GM23248 (cell line): Measurements from ENCODE around the gene UBE2R2. TPM values are rescaled to one million over a fixed set of nuclear protein-coding genes. Genes with fewer than 3 reads are reported as not detected.
"Not testable (repeated sequence)": the region's sequence is repeated elsewhere in the genome, so short reads cannot be mapped to it uniquely, and the experiment has no call there.

ENCODE experiments used
- DNase-seq: peaks from one replicate; pipeline ENCODE4 v3.0.0-alpha.2; 2015
- H2AFZ ChIP-seq: fragments of 200-600 bp; sonication (generic); 2 replicates; pipeline ENCODE4 v1.6.1; 2016; ENCODE audit warnings: antibody characterized with exemption
- H3F3A ChIP-seq: fragments of 200-600 bp; sonication (generic); 2 replicates; pipeline ENCODE4 v1.6.1; 2016; ENCODE audit warnings: mild to moderate bottlenecking, antibody characterized with exemption, mixed run types; ENCODE audit not compliant: insufficient read depth
- H3K27ac ChIP-seq: fragments of 200-600 bp; sonication (generic); 2 replicates; pipeline ENCODE4 v1.5.1; 2016; ENCODE audit warnings: mild to moderate bottlenecking
- H3K27me3 ChIP-seq: fragments of 200-600 bp; sonication (generic); replicated peaks from 2 replicates; pipeline ENCODE4 v1.6.1; 2016; ENCODE audit warnings: mild to moderate bottlenecking; ENCODE audit not compliant: insufficient read depth
- H3K36me3 ChIP-seq: fragments of 200-600 bp; sonication (generic); 2 replicates; pipeline ENCODE4 v1.6.1; 2016; ENCODE audit warnings: low read depth, mild to moderate bottlenecking
- H3K4me1 ChIP-seq: fragments of 200-600 bp; sonication (generic); 2 replicates; pipeline ENCODE4 v1.6.1; 2016; ENCODE audit warnings: mild to moderate bottlenecking; ENCODE audit not compliant: insufficient read depth
- H3K4me2 ChIP-seq: fragments of 200-600 bp; sonication (generic); one replicate; pipeline ENCODE4 v1.6.1; 2016; ENCODE audit warnings: mild to moderate bottlenecking; ENCODE audit not compliant: unreplicated experiment
- H3K4me3 ChIP-seq: fragments of 200-600 bp; sonication (generic); 2 replicates; pipeline ENCODE4 v1.5.1; 2016; ENCODE audit warnings: mild to moderate bottlenecking
- H3K79me2 ChIP-seq: fragments of 200-600 bp; sonication (generic); 2 replicates; pipeline ENCODE4 v1.6.1; 2016; ENCODE audit warnings: mild to moderate bottlenecking; ENCODE audit not compliant: insufficient read depth
- H3K9ac ChIP-seq: fragments of 200-600 bp; sonication (generic); 2 replicates; pipeline ENCODE4 v1.6.1; 2016; ENCODE audit warnings: mild to moderate bottlenecking
- H3K9me2 ChIP-seq: fragments of 200-600 bp; sonication (generic); 2 replicates; pipeline ENCODE4 v1.6.1; 2016; ENCODE audit warnings: mixed run types, mild to moderate bottlenecking, moderate library complexity; ENCODE audit not compliant: insufficient read depth
- H3K9me3 ChIP-seq: fragments of 200-600 bp; sonication (generic); one replicate; pipeline ENCODE4 v1.6.1; 2017; ENCODE audit warnings: low read depth
- H4K20me1 ChIP-seq: fragments of 200-600 bp; sonication (generic); 2 replicates; pipeline ENCODE4 v1.6.0; 2016; ENCODE audit not compliant: insufficient read depth
- EZH2 ChIP-seq: fragments of 200-600 bp; sonication (generic); IDR thresholded peaks from 2 replicates; pipeline ENCODE4 v1.6.1; 2018; ENCODE audit warnings: antibody characterized with exemption, mild to moderate bottlenecking; ENCODE audit not compliant: insufficient read depth, poor library complexity, severe bottlenecking
- EZH2phosphoT487 ChIP-seq: fragments of 200-600 bp; sonication (generic); IDR thresholded peaks from 2 replicates; pipeline ENCODE4 v1.6.1; 2018; ENCODE audit warnings: antibody characterized with exemption, moderate library complexity, mild to moderate bottlenecking, low read depth; ENCODE audit not compliant: insufficient read depth
- WGBS, 2 experiments: methylation state at CpG; one replicate each; pipeline ENCODE4 v1.1.6; 2015 to 2017; ENCODE audit warnings: low lambda C conversion rate in 2 of 2, low coverage in 1 of 2; ENCODE audit errors: missing lambda C conversion rate in 2 of 2; 5-methylcytosine and 5-hydroxymethylcytosine counted together
- in situ Hi-C: fragments of 300-500 bp; cut with MboI; formaldehyde crosslinking; loops from 2 replicates; pipeline ENCODE4 v1.15.0; 2020
- polyA plus RNA-seq: library from polyadenylated mRNA; unstranded; fragments of >200 nt; fragmentation: Nextera tagmentation; extraction: Ambion mirVana; gene quantifications from 2 replicates; pipeline ENCODE4 v1.2.1, GENCODE V29; 2016
- total RNA-seq: library from RNA; depleted of rRNA; stranded (reverse); fragments of >200 nt; shearing (Covaris generic); gene quantifications from 2 replicates; pipeline ENCODE4 v1.2.3, GENCODE V29; 2014

Gene UBE2R2
- total and polyA plus RNA-seq, 2 experiments from 2014 or later, result 16.0 to 18.9 TPM

DNA sequence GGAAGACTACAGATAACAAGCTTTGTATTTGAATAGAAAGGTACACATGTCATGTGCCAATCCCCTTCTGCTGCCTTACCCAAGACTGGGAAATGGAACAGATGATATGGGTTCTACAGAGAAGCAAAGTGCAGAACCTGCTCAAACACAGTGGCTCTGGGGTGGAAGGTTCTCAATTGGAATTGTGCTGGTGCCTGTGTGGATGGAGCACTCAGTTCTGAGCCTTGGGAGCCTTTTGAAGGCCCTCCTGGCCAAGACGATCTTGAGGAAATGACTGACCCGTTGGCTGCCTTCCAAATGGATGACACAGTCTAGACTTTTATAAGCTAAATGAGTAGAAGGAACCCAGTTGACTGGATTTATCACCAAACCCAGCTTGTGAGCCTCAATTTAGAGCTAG is 25.8 kb upstream of the UBE2R2 start:
- in situ Hi-C loops, result no loop called here
- H3K9me2 ChIP-seq, result no peaks in the 10 kb centered on the region
- H3K4me2 ChIP-seq, result peak overlapping the region; percentile 12
- no peaks in the 10 kb centered on the region for H3K36me3 ChIP-seq
- H3K4me3 ChIP-seq, result no peak overlapping the region
- H3K27me3 ChIP-seq, result no peaks in the 10 kb centered on the region
- H3K27ac ChIP-seq, result no peak overlapping the region
- 0 out of 2 replicates have a peak, but pooled peaks cover 5% of the 10 kb centered on the region for H3K79me2 ChIP-seq
- WGBS, 2 experiments, result 2 to 6% methylated on average over 2 of the region's 2 CpGs
- TF ChIP-seq EZH2 (no peak), EZH2phosphoT487 (no peak)
- H3K9ac ChIP-seq, result no peak overlapping the region
- H4K20me1 ChIP-seq, result no peaks in the 10 kb centered on the region
- peak; percentile 87 for DNase-seq
- no peaks in the 10 kb centered on the region for H3K9me3 ChIP-seq
- H3F3A ChIP-seq, result no peaks in the 10 kb centered on the region
- peaks cover 5% of the 10 kb centered on the region; the same call in 1 of the 2 replicates for H3K4me1 ChIP-seq
- no peak overlapping the region for H2AFZ ChIP-seq

DNA sequence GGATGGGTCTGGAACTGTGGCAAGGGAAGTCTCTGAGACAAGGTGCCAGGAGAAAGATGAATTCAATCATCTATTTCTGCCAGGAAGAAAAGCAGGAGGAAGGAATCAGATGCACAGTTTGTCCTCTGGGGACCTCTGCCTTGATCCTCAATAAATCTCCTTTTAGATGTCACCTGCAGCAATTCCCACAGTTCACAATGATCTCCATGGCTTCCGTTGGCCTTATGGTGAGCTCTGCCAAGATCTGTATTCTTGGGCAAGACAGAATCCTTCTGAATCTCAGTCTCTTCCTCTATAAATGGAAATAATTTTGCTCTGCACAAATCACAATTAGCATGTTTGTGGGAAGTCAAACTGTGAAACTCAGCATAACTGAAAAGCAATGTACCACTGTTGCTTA is 23.5 kb upstream of the UBE2R2 start:
- H2AFZ ChIP-seq, in situ Hi-C loops, H3F3A ChIP-seq, DNase-seq, H3K79me2 ChIP-seq, H3K9me3 ChIP-seq, H3K4me1 ChIP-seq, H3K4me2 ChIP-seq, H3K27me3 ChIP-seq, H3K4me3 ChIP-seq, H3K9ac ChIP-seq, H4K20me1 ChIP-seq, H3K36me3 ChIP-seq, H3K9me2 ChIP-seq, H3K27ac ChIP-seq: not testable (repeated sequence)
- 91 to 92% methylated on average over 1 of the region's 1 CpG for WGBS, 2 experiments

DNA sequence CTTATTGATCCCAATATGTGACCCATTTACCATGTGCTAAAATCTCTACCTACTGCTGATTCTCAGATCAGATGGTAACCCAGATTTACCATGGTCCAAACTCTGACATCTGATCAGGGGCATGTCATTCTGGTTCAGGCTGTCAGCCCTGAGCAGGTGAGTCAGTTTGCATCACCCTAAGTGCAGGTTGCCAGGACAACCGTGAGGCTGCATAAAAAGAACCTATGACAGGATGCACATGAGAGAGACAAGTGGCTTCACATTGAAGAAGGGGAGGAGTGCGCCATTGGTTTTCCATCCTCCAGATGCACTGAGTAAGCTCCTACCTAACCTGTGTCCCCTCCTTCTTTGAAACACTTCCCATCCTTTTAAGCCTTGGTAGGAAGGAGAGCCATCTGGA is 22.4 kb upstream of the UBE2R2 start:
- Histone ChIP-seq H2AFZ (no peak overlapping the region), H4K20me1 (no peaks in the 10 kb centered on the region), H3K27me3 (no peaks in the 10 kb centered on the region), H3K4me2 (no peak overlapping the region), H3K9ac (no peak overlapping the region), H3K36me3 (no peaks in the 10 kb centered on the region), H3K27ac (no peak overlapping the region), H3K4me3 (no peak overlapping the region), H3K9me3 (no peaks in the 10 kb centered on the region), H3F3A (no peaks in the 10 kb centered on the region), H3K79me2 (no peaks in the 10 kb centered on the region), H3K9me2 (no peaks in the 10 kb centered on the region), H3K4me1 (peaks cover 5% of the 10 kb centered on the region; the same call in 1 of the 2 replicates)
- DNase-seq, result no peak
- TF ChIP-seq EZH2 (no peak), EZH2phosphoT487 (no peak)
- 86 to 97% methylated on average over 2 of the region's 2 CpGs for WGBS, 2 experiments
- in situ Hi-C loops, result no loop called here

DNA sequence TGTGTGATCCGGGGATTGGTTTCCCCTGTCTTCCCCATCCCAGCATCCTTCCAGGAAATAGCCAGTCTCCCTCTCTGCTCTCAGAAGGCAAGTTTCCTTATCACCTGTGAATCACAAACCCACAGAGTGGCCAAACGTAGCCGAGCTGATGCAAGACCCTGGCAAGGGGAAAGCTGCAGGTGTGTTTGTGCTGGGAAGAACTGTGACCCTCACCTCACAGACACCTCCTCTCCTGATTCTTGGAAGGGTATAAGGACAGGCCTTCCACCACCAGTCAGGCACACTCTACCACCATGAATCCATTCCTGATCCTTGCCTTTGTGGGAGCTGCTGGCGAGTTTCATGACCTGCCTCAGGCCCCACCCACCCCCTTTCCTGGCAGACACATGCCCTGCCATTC is 21.7 kb upstream of the UBE2R2 start, which contains the start of gene PRSS3:
TSS of gene PRSS3 (plus strand) at position 281 of the 400 bp plus-strand sequence. CDS start at position 294, 13 bp downstream.
- no peaks in the 10 kb centered on the region for H4K20me1 ChIP-seq
- no peak within 1 kb of the TSS for H3K4me2 ChIP-seq
- H3K27ac ChIP-seq, result no peak within 1 kb of the TSS
- H3K9me3 ChIP-seq, result no peaks in the 10 kb centered on the region
- H3K9ac ChIP-seq, result no peak within 1 kb of the TSS
- no peaks in the 10 kb centered on the region for H3F3A ChIP-seq
- H3K79me2 ChIP-seq, result no peaks in the 10 kb centered on the region
- H3K36me3 ChIP-seq, result no peaks in the 10 kb centered on the region
- no peak within 1 kb of the TSS for H3K4me3 ChIP-seq
- no peaks in the 10 kb centered on the region for H3K27me3 ChIP-seq
- H3K9me2 ChIP-seq, result no peaks in the 10 kb centered on the region
- DNase-seq, result no peak
- in situ Hi-C loops, result no loop called here
- H2AFZ ChIP-seq, result no peak within 1 kb of the TSS
- H3K4me1 ChIP-seq, result peaks cover 5% of the 10 kb centered on the region; the same call in 1 of the 2 replicates
- TF ChIP-seq EZH2phosphoT487 (no peak), EZH2 (no peak)
- 89 to 94% methylated on average over 4 of the region's 4 CpGs for WGBS, 2 experiments

DNA sequence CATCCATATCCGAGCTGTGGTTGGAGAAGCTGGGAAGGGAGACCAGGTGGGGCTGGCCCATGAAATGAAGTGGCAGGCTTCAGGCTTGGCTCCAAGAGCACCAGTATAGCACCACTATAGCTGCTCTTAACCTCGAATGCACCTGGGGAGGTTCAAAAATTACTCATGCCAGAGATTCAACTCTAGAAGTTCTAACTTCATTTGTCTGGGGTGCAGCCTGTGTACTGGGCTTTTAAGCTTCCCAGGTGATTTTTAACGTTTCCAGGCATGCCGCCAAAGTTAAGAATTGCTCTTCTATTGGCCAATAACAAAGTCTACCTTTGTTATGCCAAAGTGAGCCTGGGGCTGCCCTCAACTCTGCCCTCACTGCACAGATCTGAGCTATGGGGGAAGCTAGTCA is 21.1 kb upstream of the UBE2R2 start:
- Histone ChIP-seq H3K9ac (no peak overlapping the region), H3K4me3 (no peak overlapping the region), H3K27ac (no peak overlapping the region), H3F3A (no peaks in the 10 kb centered on the region), H3K9me2 (no peaks in the 10 kb centered on the region), H3K79me2 (no peaks in the 10 kb centered on the region), H3K4me1 (peaks cover 4% of the 10 kb centered on the region; the same call in 1 of the 2 replicates), H3K4me2 (no peak overlapping the region), H3K36me3 (no peaks in the 10 kb centered on the region), H3K27me3 (no peaks in the 10 kb centered on the region), H2AFZ (no peak overlapping the region), H4K20me1 (no peaks in the 10 kb centered on the region), H3K9me3 (no peaks in the 10 kb centered on the region)
- no peak for TF ChIP-seq EZH2phosphoT487
- TF ChIP-seq EZH2, result no peak
- DNase-seq, result no peak
- WGBS, 2 experiments, result 66 to 81% methylated on average over 4 of the region's 4 CpGs
- in situ Hi-C loops, result no loop called here

DNA sequence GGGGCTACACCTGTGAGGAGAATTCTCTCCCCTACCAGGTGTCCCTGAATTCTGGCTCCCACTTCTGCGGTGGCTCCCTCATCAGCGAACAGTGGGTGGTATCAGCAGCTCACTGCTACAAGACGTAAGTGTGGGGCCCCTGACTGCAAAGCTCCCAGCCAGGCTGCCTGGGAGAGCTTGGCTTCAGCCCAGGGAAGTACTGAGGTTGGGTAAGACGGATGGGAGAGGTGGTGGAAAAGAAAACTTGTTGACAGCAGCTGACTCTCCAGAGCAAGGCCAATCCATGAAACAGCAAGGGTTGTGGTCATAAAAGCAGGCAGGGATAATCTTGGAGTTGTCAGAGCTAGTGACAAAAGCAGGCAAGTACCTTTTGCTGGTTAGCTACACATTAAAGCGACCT is 20.3 kb upstream of the UBE2R2 start:
- H3K36me3 ChIP-seq, H4K20me1 ChIP-seq, in situ Hi-C loops, H3K79me2 ChIP-seq, H2AFZ ChIP-seq, H3K4me2 ChIP-seq, H3K9ac ChIP-seq, H3K27ac ChIP-seq, H3K9me2 ChIP-seq, H3K4me1 ChIP-seq, H3F3A ChIP-seq, H3K4me3 ChIP-seq, H3K27me3 ChIP-seq, H3K9me3 ChIP-seq, DNase-seq: not testable (repeated sequence)
- WGBS, 2 experiments, result 55 to 71% methylated on average over 5 of the region's 5 CpGs
